ENCODE measurements around the gene CYP19A1. TPM values are rescaled to one million over a fixed set of nuclear protein-coding genes. Genes with fewer than 3 reads are reported as not detected.

The CYP19A1 gene
- total and polyA plus RNA-seq, 2 of the 8 experiments (the other 6 are each of a cell fraction or from before 2014, with no cell fraction given) = not detected

DNA sequence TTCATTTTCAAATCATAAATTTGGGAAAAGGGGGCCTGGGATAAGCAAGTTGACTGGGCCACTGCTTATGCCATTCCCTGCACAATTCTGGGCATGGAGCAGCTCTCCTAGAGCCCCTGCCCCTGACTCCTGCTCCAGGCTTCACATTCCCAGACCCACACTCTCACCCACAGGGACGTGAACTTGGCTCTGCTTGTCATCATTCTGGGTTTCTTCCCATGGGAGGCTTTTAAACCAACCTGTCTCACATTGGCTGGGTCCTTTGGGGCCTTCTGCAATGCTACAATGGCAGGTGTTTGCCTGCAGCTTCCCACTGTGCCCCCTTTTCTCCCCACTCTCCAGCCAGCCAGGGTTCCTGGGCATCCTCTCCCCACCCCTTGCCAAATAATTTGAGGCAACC is 49.1 kb downstream of the CYP19A1 start:
- Histone ChIP-seq H4K91ac (replicated peaks; ENCODE audit: insufficient read length, low read length) (no peak overlapping the region), H3K9ac (replicated peaks in 1 of 4; ENCODE audit: extremely low read depth in 1 of 4, low read depth in 3 of 4, low read length in 3 of 4) (no peak overlapping the region), H3K23ac (ENCODE audit: insufficient read length) (no peak overlapping the region), H3K9me3 (ENCODE audit: insufficient read depth in 2 of 2, low read depth in 1 of 2, low read length in 1 of 2) (peaks cover 0 to 8% of the 10 kb centered on the region in 2 experiments; a peak in 1 of 4 replicates), H3K79me2 (ENCODE audit: control insufficient read depth in 1 of 2, insufficient read depth in 2 of 2, low read length in 2 of 2) (no peaks in the 10 kb centered on the region), H4K5ac (ENCODE audit: insufficient read length, low read depth, low read length) (no peak overlapping the region), H3K4me3 (ENCODE audit: extremely low read depth in 1 of 4, insufficient read depth in 2 of 4, low read depth in 3 of 4, low read length in 4 of 4) (no peak overlapping the region), H3K36me3 (ENCODE audit: control insufficient read depth in 2 of 4, insufficient read depth in 4 of 4, low read length in 3 of 4) (no peaks in the 10 kb centered on the region), H2BK15ac (ENCODE audit: low read length) (no peak overlapping the region), H3K4me1 (replicated peaks in 1 of 4; ENCODE audit: control insufficient read depth in 3 of 4, insufficient read depth in 4 of 4, low read length in 3 of 4) (no peaks in the 10 kb centered on the region), H2AK5ac (ENCODE audit: low read depth, low read length) (no peak overlapping the region), H3K18ac (ENCODE audit: extremely low read depth, low read length) (no peak overlapping the region), H4K8ac (ENCODE audit: extremely low read depth, insufficient read depth, low read length) (no peak overlapping the region), H3K79me1 (ENCODE audit: low read depth, low read length) (no peaks in the 10 kb centered on the region), H2BK5ac (ENCODE audit: low read depth, low read length) (no peak overlapping the region), H3K14ac (ENCODE audit: insufficient read length) (no peak overlapping the region), H2BK12ac (ENCODE audit: low read depth, low read length) (no peak overlapping the region), H2BK120ac (replicated peaks; ENCODE audit: low read depth, low read length) (no peak overlapping the region), H2AFZ (ENCODE audit: low read length) (no peak overlapping the region), H3K23me2 (ENCODE audit: low read depth, low read length) (no peaks in the 10 kb centered on the region), H3K27ac (ENCODE audit: low read depth, low read length) (no peak overlapping the region), H3K4ac (replicated peaks; ENCODE audit: insufficient read length, low read depth, low read length) (no peak overlapping the region), H4K20me1 (replicated peaks in 1 of 2; ENCODE audit: control insufficient read depth in 1 of 2, insufficient read depth in 2 of 2, low read length in 2 of 2) (peaks cover 0 to 2% of the 10 kb centered on the region in 2 experiments), H2BK20ac (ENCODE audit: low read length) (no peak overlapping the region), H3K4me2 (ENCODE audit: insufficient read depth in 1 of 2, low read depth in 2 of 2, low read length in 2 of 2) (no peak overlapping the region), H3K27me3 (replicated peaks in 1 of 4; ENCODE audit: control insufficient read depth in 3 of 4, extremely low read depth in 1 of 4, insufficient read depth in 3 of 4, low read length in 3 of 4) (no peaks in the 10 kb centered on the region), H3K56ac (replicated peaks; ENCODE audit: insufficient read length, low read depth, low read length) (no peak overlapping the region)
- TF ChIP-seq PHF8 (conservative IDR thresholded peaks at IDR 0.05; ENCODE audit: low read depth, low read length) (no peak), HDAC2 (IDR thresholded peaks at IDR 0.05; ENCODE audit: borderline replicate concordance in 1 of 2, low read depth in 2 of 2, low read length in 2 of 2) (no peak), CBX8 (IDR thresholded peaks at IDR 0.05; ENCODE audit: borderline replicate concordance, low read depth, low read length) (no peak), NRF1 (IDR thresholded peaks at IDR 0.05; ENCODE audit: low read depth, low read length) (no peak)
- FAIRE-seq (no peak), DNase-seq (ENCODE audit: low read depth in 1 of 2, low spot score in 2 of 2) (no peak)
- 85% methylated on average over 1 of the region's 1 CpG; no CpG with 5 or more reads in 1 of the 2 experiments for WGBS, 2 experiments (ENCODE audit: extremely low coverage in 1 of 2, insufficient coverage in 1 of 2, insufficient read length in 1 of 2, insufficient replicate concordance in 2 of 2, low coverage in 1 of 2, low lambda C conversion rate in 2 of 2, missing lambda C conversion rate in 1 of 2)
- POLR2A ChIA-PET (ENCODE audit: partially characterized antibody) = no interaction called here
- CTCF ChIA-PET (ENCODE audit: partially characterized antibody) = interaction anchor here (1.0 to 12.0 kb wide), 4 partner anchors 8 to 127 kb away, joined by 3 to 263 read pairs (median 12); no protein-coding TSS in a partner anchor
